ENCODE data around the gene MARCHF10.

Gene MARCHF10

GRCh38 chr17:62666061-62666800, 141.9 kb downstream of the MARCHF10 start:
- DNase-seq (ENCODE audit: insufficient read length, low spot score) = no peak
- no peak for FAIRE-seq

- no peak for FAIRE-seq
- DNase-seq (ENCODE audit: insufficient read length, low spot score) = no peak
These were observed 142.5 kb downstream of the MARCHF10 start for GRCh38 chr17:62665599-62665998.

GRCh38 chr17:62664336-62665120, 143.6 kb downstream of the MARCHF10 start:
- FAIRE-seq = no peak

GRCh38 chr17:62663304-62663703, 144.8 kb downstream of the MARCHF10 start:
- DNase-seq (ENCODE audit: insufficient read length, low spot score) (no peak), FAIRE-seq (no peak)

More at GRCh38 chr17:62664336-62665120, 143.6 kb downstream of the MARCHF10 start:
- no peak for DNase-seq (ENCODE audit: insufficient read length, low spot score)

DNA sequence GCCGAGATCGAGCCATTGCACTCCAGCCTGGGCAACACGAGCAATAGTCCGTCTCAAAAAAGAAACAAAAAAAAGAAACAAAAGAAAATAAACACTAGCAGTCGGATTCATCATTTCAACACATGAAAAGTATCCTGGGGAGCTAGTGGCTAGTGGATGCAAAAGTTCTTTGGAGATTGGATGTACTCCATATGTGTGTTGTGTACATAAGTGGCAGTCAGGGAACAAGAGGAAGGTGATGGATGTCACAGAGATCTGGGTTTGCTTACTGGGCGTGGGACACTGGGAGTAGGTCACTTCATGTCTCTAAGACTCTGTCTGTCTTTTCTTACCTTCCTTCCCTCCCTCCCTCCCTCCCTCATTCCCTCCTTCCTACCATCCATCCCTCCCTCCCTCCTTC, 145.3 kb downstream of the MARCHF10 start:
- no peak for FAIRE-seq

DNA sequence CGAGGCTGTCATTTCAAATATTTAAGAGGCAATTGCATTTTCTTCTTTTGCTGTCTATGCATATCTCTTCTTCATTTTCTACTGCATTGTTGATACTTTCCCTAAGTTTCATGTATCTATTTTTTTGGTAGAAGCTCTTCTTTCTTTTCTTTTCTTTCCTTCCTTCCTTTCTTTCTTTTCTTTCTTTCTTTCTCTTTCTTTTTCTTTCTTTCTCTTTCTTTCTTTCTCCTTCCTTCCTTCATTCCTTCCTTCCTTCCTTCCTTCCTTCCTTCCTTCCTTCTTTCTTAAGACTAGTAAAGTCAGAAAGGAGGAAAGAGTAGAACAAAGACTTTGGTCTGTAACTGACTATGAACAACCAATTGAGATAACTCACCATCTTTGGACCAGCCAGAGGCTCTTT, 146.8 kb downstream of the MARCHF10 start:
- DNase-seq (ENCODE audit: insufficient read length, low spot score) (no peak), FAIRE-seq (no peak)

More for the DNA sequence above, 145.3 kb downstream of the MARCHF10 start:
- DNase-seq (ENCODE audit: insufficient read length, low spot score) = no peak

DNA sequence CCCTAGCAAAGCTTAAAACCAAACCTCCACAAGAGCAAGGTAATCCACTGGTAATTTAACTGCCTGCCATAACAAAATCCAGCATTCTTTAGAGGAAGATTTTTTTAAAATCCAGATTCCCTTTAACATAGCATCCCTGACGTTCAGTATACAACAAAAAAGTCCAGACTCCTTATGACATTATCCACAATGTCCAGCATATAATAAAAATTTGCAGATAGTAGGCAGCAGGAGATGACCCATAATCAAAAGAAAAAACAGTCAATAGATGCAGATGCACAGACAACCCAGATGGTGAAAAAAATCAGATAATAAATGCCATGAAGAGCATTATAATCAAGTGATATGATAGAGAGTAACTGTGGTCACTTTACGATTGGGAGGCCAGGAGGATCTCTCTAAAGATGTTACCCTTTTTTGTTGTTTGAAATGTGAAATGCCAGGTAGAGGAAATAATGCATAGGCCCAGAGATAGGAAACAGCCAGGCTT, 147.4 kb downstream of the MARCHF10 start:
- DNase-seq (ENCODE audit: insufficient read length, low spot score) (no peak), FAIRE-seq (no peak)

DNA sequence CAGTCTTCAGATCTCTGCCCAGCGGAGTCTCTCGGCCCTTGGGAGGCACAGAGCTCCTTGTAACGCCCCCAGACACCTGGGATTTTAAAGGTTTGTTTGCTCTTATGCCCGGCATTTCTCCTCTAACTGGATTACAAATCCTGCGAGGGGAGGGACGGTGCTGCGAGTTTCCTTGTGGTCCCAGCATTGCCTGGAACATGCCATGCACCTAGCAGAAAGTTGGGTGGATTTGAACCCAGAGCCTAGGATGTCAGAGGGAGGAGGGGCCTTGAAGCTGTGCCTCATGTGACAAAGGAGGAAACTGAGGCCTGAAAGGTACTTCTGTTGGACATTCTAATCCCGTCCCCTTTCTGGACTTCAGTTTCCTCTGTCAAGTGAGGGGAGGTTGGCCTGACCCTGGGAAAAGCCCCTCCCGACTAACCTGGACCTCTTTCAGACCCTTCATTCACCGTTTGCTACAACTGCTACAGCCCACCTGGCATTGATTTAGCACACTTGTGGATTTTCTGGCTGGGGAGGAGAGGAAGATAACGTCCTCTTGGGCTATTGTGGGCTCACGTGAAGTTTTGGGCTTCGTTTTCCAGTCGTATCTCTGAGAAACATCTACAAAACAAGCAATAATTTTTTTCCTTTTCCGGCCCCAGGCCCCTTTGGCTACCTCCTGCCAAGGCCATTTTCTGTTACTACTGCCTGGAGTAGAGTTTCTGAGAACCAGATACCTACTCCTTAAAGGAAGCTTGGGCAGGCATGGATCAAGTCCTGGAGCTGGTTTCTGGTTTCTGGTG, 149.8 kb downstream of the MARCHF10 start:
- FAIRE-seq (no peak), DNase-seq (ENCODE audit: insufficient read length, low spot score) (no peak)

DNA sequence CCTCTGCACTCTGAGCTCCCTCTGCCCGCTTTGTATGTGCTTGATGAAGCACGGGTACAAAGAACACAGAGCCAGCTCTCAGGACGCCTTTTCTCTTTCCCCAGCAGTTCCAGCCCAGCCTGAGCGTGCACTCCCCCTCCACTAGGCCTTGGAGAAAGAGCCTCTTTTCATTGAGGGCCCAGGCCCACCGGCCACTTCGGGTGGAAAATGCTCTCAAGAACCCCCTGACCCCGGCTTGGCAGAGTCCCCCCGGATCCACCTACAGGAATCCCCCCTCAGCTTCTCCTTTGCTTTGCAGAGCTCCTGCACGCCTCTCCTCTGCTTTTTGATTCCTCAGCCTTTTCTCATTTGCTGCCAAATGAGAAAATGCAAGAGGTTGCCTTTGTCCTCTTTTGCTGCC, 150.4 kb downstream of the MARCHF10 start:
- DNase-seq (ENCODE audit: insufficient read length, low spot score) (no peak), FAIRE-seq (no peak)

DNA sequence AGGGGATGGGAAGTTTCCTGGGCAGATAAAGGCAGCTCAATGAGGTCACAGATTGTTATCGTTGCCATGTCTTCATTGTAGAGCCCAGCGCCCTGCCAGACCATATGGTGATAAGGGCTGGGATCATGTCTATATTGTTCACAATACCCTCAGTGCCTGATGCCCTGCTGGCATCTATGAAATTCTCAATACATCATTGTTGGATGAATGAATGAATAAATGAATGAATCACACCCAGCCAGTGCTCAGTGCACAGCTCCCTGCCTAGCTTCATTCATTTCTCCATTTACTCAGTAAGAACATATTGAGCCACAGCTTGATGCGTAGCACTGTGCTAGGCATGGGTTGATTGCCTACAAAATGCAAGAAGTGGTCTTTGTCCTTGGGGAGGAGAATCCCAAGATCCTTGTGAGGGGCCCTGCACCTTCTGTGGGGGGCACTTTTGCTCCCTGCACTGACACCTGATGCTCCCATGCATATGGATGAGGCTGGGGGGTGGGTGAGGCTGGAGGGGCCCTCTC, 150.9 kb downstream of the MARCHF10 start:
- DNase-seq (ENCODE audit: insufficient read length, low spot score) = no peak
- FAIRE-seq = no peak

DNA sequence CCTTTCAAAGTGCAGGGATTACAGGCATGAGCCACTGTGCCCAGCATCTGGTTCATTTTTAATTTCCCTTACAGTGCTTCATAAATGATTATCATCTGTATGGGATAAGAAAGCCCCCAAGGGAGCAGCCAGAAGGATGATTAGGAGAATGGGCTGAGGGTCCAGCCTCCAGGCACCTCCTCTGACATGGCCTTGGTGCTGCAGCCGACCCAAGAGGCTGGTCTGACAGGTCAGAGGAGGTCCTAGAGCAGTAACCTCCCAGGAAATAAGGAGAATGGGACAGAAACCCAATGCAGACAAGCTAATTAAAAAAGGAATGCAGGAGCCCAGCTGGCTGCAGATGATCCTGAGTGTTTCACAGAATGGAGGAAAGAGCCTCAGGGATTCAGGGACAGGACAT, 151.7 kb downstream of the MARCHF10 start:
- DNase-seq (ENCODE audit: insufficient read length, low spot score) (no peak), FAIRE-seq (no peak)

- no peak for FAIRE-seq
These were observed 152.5 kb downstream of the MARCHF10 start for GRCh38 chr17:62655656-62656055.

DNA sequence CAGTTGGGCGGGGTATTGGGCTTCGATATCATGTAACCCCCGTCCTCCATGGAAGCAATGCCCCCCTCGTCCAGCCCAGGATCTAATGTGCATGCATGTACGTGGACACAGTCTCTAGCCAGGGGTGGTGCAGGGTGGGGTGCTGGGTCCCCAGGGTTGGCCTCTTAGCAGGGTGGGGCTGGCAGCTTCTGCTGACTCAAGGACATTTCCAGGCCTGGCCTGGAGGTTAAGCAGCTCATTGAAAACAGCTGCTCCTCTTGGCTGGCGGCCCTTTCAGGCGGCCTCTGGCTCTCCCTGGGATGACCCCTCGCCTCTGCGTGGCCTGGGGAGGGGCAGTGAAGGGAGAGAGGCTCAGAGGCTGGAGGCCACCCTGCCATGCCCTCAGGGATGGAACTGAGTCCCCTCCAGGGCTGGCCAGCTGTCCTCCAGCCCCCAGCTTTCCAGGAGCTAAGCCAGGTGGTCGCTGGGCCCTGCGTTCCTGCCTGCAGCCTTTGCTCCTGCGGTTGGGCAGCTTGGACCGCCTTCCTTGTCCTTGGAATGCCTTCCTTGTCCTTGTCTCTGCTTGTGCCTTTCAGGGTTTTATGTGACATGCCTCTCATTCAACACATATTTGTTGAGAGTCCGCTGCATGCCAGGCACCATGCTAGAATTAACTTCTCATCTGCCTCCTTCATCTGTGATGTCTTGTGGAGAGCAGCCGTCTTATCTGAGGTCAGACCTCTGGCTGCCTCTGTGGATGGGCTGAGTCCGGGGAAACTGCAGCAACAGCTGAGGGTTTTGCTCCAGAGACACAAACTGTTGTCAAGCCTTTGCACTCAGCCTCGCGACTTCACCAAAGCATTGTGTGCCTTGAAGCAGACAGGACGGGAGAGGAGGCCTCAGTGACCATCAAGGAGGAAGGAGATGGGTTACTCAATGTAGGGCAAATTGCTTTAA, 154.0 kb downstream of the MARCHF10 start:
- DNase-seq (ENCODE audit: insufficient read length, low spot score) (no peak), FAIRE-seq (no peak)

More at GRCh38 chr17:62655656-62656055, 152.5 kb downstream of the MARCHF10 start:
- no peak for DNase-seq (ENCODE audit: insufficient read length, low spot score)

GRCh38 chr17:62653002-62653825, 154.9 kb downstream of the MARCHF10 start:
- peak; percentile 56 for DNase-seq (ENCODE audit: insufficient read length, low spot score)
- FAIRE-seq = peak; percentile 66

- FAIRE-seq (peak; percentile 58), DNase-seq (ENCODE audit: insufficient read length, low spot score) (no peak)
These were observed 155.7 kb downstream of the MARCHF10 start for GRCh38 chr17:62652251-62653001.
